ENCODE measurements around the gene DBNDD2. TPM values are rescaled to one million over a fixed set of nuclear protein-coding genes. Genes with fewer than 3 reads are reported as not detected.

The DBNDD2 gene
- total RNA-seq, 1 donor from 2014 or later, result 17.3 TPM

DNA sequence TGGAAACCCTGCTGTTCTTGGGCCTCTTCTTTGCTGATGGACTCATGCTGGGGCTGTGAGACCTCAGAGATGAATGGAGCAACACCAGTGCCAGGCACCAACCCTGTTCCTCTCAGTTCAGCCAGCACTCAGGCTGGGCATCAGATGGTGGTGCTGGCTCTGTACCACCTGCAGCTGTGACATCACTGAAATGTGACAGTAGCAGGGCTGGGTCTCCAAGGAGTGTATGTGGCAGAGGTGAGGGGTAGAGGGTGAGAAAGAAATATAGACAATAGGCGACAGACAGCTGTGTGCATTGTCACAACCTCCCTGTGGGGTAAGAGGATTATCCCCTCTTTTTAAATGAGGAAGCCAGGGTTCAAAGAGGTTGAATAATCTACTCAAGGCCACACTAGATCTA is 29.9 kb upstream of the DBNDD2 start, which contains the start of gene TP53TG5:
TP53TG5 (minus strand) TSS at position 135 of the 400 bp plus-strand sequence; CDS start at position 46, 89 bp downstream.
- no peak for DNase-seq (ENCODE audit: low read depth, low spot score)

- no peak for DNase-seq (ENCODE audit: low read depth, low spot score)
These were observed 20.8 kb upstream of the DBNDD2 start for GRCh38 chr20:45387274-45387673.

DNA sequence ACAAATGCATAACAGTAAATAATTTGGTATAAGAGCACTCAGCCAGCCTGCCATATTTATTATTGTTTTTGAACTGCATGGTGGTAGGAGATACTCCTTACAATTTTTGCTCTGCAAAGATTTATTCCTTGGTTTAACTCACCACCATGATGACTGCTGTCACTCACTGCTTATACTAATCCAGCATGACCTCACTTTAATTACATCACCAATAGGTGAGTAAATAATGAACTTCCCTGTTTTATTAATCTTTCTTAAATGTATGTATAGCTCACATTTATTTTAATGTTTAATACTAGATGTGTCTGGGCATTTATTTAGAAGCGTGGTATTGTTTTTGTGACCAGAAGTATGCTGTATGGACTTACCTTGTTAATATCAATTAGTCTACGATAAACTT is 17.2 kb upstream of the DBNDD2 start:
- DNase-seq (ENCODE audit: low read depth, low spot score), result no peak

DNA sequence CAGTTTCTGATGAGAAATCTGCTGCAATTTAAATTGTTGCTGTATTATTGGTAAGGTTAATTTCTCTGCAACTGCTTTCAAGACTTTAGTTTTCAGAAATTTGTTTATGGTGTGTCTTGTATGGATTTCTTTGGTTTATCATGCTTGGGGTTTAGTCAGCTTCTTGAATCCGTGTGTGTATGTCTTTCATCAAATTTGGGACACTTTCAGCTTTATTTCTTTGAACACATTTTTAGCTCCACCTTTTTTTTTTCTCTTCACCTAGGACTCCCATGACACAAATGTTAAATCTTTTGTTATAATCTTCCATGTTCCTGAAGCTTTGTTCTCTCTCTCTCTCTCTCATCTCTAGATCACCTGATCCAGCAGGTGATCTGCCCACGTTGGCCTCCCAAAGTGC is 16.5 kb upstream of the DBNDD2 start:
- DNase-seq (ENCODE audit: low read depth, low spot score), result no peak

DNA sequence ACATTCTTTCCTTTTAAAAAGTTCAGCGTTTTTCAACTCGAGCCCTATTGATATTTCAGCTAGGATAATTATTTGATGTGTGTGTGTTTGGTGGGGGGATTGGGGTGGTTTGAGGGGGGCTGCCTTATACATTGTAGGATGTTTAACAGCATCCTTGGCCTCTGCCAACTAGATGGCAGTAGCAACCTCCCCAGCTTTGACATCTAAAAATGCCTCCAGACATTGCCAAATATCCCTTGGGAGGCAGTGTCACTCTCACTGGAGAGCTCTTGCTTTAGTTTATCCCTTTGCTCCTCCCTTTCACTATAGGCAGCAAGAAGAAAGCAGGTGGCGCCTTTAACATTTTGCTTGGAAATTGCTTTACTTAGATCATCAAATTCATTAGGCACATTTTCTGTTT is 15.4 kb upstream of the DBNDD2 start:
- DNase-seq (ENCODE audit: low read depth, low spot score), result no peak

GRCh38 chr20:45394221-45395113 is 13.6 kb upstream of the DBNDD2 start:
- no peak for DNase-seq (ENCODE audit: low read depth, low spot score)

DNA sequence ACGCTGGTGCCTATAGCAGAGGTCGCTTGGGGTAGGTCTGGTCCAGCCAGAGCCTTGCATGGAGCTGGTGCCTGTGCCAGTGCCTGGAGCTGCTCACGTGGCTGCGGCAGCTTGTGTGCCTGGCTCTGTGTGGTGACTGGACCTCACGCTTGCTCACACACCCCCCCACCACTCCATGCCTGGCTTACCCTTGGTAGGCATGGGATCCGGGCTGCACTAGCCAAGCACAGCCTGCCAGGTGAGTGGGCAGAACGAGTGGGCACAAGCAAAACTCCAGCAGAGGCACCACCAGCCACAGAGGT is 13.0 kb upstream of the DBNDD2 start:
- DNase-seq (ENCODE audit: low read depth, low spot score), result no peak

DNA sequence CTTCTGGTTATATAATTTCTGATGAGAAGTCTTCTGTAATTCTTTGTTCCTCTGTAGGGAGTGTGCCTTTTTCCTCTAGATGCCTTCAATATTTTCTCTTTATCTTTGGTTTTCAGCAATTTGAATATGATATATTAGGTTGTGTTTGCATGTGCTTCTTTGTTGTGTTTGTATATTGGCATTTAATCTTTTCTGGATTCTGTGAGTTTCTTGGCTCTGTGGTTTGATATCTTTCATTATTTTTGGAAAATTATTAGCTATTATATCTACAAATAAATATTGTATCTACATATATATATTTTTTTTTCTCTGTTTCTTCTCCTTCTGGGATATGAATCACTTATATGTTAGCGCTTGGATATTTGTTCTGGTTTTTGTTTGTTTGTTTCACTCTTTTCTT is 9.1 kb upstream of the DBNDD2 start:
- no peak for DNase-seq (ENCODE audit: low read depth, low spot score)

- DNase-seq (ENCODE audit: low read depth, low spot score), result no peak
These were observed 7.6 kb upstream of the DBNDD2 start for GRCh38 chr20:45400346-45401031.

GRCh38 chr20:45402946-45403345 is 5.1 kb upstream of the DBNDD2 start:
- no peak for DNase-seq (ENCODE audit: low read depth, low spot score)

DNA sequence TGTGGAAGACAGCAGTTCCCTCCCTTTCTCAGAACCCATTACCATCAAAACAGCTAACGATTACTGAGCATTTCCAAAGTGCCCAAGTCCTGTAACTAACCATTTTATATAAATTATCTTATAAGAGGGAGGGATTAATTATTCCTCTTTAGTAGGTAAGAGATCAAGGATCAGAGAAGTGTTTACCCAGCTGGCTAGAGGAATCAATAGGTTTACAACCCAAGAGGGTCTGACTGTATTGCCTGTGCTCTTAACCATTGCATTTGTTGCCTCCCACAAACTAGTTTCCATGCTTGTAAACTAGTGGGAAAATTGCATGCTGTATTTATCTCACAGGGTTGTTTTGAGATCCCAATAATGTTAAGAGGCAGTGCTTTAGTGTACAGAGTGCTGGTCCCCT is 3.7 kb upstream of the DBNDD2 start:
- no peak for DNase-seq (ENCODE audit: low read depth, low spot score)

DNA sequence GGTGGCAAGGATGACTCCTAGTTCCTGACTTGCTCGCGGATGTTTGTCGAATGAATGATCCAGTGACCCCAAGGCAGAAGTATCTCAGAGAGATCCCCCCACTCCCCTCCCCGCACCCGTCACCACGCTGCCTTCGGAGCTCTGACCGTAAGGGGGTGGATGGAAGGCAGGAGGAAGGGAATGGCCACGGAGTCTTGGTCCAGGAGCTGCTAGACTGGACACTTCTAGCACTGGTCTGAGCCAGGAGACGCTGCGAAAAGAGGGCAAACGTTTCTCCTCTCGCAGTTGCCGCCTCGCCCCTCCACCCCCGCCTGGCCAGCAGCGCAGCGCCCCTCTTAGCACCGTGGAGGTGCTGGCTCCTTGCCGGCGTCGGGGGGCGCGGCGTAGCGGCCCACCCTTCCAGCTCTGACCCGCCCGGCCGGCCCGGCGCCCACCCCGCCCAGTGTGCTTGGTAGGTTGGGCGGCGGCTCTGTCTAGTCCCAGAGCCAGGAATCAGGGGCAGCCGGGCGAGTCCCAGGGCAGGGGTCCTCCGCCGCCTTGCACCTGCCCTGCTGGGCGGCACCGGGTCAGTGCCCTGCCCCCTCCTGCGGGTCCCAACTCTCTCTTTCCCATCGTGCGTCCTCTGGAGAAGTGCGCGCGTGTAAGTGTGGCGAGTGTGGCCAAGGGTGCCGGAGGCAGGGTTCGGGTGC is 2.4 kb upstream of the DBNDD2 start:
- DNase-seq (ENCODE audit: low read depth, low spot score), result no peak

DNA sequence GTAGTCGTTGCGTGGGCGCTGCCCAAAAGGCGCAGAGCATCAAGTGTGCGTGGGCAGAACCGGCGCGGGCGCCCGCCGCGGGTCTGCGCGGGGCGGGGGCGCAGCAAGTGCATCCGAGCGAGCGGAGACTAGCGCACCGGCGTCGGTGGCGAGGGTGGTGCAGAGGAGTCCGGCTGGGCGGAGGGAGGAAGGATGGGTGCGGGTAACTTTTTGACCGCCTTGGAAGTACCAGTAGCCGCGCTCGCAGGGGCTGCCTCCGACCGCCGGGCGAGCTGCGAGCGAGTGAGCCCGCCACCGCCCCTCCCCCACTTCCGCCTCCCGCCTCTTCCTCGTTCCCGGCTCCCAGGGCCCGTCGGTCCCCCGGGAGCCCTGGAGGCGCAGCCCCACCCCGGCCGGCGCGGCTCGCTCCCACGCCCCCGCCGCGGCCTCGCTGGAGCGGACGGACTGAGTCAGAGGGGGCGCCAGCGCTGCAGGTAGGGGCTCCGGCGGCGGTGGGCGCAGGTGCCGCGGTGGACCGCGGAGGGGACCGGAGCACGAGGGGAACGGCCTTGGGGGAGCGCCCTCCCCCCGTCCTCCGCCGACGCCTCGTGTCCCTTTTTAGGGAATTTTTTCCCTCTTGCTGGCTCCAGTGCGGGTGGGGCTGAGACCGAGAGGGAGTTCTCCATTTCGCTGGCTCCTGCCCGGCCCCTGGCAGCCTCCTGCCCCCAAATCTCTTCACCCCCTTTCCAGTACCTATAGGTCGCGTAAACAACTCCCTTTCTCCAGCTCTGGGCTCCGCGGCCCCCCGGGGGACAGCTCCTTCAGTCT is 1.6 kb upstream of the DBNDD2 start:
- DNase-seq (ENCODE audit: low read depth, low spot score), result no peak

DNA sequence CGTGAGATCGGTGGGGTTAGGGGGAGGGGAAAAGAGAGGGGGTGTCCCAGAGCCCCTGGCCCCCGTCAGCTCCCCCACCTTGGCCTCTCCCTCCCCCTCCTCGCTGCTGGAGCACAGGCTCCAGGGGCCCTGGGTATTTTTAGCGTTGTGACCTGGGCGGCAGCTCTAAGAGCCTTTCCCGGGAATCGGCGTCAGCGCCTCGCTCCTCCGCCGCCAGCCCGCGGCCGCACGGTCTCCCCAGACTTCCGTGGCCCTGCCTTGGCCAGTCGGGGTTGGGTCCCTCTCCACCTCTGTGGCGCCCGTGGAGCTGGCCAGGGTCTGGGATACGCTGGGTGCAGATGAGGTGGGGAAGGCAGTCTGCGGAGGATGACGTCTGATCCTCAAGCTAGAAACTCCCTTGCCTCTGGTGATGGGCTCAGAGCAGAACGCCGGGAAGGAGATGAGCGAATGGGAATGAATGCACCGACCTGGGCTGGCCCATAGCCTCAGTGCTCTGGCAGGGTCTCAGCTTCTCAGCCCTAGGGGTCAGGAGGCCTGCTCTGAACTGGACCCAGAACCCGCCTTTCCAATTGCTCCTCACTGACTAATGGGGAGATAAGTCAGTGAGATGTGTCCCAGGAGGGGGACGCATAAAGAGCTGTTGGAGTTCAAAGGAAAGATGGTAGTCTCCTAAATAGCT is 883 bp upstream of the DBNDD2 start:
- no peak for DNase-seq (ENCODE audit: low read depth, low spot score)

GRCh38 chr20:45408646-45409213 is 641 bp downstream of the DBNDD2 start:
- no peak for DNase-seq (ENCODE audit: low read depth, low spot score)

- DNase-seq (ENCODE audit: low read depth, low spot score), result no peak
These were observed 1.6 kb downstream of the DBNDD2 start for GRCh38 chr20:45409521-45410272.

- DNase-seq (ENCODE audit: low read depth, low spot score), result no peak
These were observed 2.8 kb downstream of the DBNDD2 start for GRCh38 chr20:45410887-45411286.

DNA sequence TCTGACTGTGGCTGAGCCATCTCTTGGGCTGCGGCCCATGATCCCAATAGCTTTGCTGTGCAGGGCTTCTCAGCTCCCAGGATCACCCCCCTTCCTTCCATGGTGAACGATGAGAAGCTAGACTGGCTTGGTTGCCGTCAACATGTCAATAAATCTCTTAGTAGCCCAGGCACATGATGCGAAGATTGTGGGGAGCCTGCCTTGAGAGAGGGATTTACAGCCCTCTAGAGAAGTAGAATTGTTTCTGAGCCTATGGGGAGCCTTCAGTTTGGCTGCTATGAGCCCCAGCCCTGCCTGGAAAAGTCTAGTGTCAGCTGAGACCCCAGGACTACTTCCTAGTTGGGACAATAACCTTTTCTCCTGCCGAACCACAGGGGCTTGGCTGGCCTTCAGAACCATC is 4.6 kb downstream of the DBNDD2 start:
- no peak for DNase-seq (ENCODE audit: low read depth, low spot score)

- DNase-seq (ENCODE audit: low read depth, low spot score), result no peak
These were observed 5.4 kb downstream of the DBNDD2 start for GRCh38 chr20:45413479-45413878.

Measured in pulmonary artery endothelial cell (primary cell).